Memory B cell (primary cell): ENCODE data around the gene CA12.

ENCODE experiments used
- ATAC-seq: fragments of 150-1000 bp; cut with Tn5 transposase; 2 replicates; pipeline ENCODE4 v1.10.0; 2021; ENCODE audit warnings: low read depth, mild to moderate bottlenecking, moderate library complexity
- DNase-seq, 2 donors: peaks; one replicate each; pipeline ENCODE4 v3.0.0; 2022; ENCODE audit warnings: low spot score in 2 of 2
- H3K27ac Mint-ChIP-seq: one replicate; pipeline ENCODE4 v1.8.0; 2022; ENCODE audit warnings: mild to moderate bottlenecking, moderate library complexity, mixed read lengths
- H3K27me3 Mint-ChIP-seq: one replicate; pipeline ENCODE4 v1.8.0; 2022; ENCODE audit warnings: mixed read lengths
- H3K36me3 Mint-ChIP-seq: one replicate; pipeline ENCODE4 v1.8.0; 2022; ENCODE audit warnings: mild to moderate bottlenecking, mixed read lengths
- H3K4me1 Mint-ChIP-seq: one replicate; pipeline ENCODE4 v1.8.0; 2022; ENCODE audit warnings: mixed read lengths
- H3K4me3 Mint-ChIP-seq: one replicate; pipeline ENCODE4 v1.8.0; 2022; ENCODE audit warnings: mild to moderate bottlenecking, moderate library complexity, mixed read lengths
- H3K9me3 Mint-ChIP-seq: one replicate; pipeline ENCODE4 v1.8.0; 2022; ENCODE audit warnings: mixed read lengths

Gene CA12

DNA sequence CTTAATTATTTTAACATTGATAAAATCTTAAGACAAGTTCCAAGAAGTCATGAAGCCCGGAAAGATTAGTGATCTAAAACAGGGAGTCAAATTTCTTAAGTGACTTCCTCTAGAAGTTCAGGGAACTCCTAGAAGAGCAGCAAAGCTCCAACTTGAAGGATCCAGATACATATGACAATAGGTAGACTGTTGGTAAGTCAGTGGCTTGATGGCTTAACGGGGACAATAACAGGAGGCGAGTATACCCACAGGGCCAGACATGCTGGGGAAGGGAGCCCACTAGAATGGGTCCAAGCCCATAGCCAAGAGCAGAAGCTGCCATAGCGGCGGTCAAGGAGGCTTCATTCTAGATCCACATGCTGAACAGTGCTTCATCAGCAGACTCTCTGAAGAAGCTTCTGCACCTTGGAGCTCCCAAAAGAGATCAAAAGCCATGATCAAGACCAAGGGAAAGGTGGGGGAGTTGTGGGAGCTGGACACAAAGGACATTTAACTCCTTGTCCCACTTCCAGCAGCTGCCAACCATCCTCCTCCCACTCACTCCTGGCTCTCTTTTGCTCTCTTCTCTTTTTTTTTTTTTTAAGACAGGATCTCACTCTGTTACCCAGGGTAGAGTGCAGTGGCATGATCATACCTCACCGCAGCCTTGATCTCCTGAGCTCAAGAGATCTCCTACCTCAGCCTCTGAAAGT, 10.2 kb upstream of the CA12 start:
- DNase-seq = no peak
- no peak for ATAC-seq
- Mint-ChIP-seq H3K4me3 (no peak overlapping the region), H3K4me1 (peaks cover 2% of the 10 kb centered on the region), H3K36me3 (peaks cover 3% of the 10 kb centered on the region), H3K27me3 (peaks cover 24% of the 10 kb centered on the region), H3K27ac (no peak overlapping the region), H3K9me3 (no peaks in the 10 kb centered on the region)

DNA sequence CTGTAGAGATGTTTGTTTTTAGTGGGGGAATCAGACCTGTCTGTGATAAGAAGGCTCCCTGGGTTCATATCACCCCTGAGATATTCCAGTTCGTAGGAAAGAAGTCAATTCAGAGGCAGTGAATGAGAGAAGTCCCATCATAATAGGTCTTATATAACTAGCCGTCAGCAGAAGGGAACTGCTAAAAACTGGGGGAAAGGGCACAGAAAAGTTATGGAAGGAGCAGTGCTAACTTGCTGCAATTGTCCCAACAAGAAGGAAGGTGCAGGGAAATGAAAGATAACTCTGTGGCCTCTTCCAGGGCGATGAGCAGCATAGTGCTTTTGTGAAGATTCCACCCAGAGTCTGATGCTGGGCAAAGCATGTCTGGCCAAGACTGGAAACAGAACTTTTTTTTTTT, 9.0 kb upstream of the CA12 start:
- no peak overlapping the region for H3K27ac Mint-ChIP-seq
- peaks cover 26% of the 10 kb centered on the region for H3K27me3 Mint-ChIP-seq
- peaks cover 3% of the 10 kb centered on the region for H3K36me3 Mint-ChIP-seq
- H3K4me3 Mint-ChIP-seq = no peak overlapping the region
- no peak for ATAC-seq
- peaks cover 2% of the 10 kb centered on the region for H3K4me1 Mint-ChIP-seq
- no peaks in the 10 kb centered on the region for H3K9me3 Mint-ChIP-seq
- DNase-seq = no peak

DNA sequence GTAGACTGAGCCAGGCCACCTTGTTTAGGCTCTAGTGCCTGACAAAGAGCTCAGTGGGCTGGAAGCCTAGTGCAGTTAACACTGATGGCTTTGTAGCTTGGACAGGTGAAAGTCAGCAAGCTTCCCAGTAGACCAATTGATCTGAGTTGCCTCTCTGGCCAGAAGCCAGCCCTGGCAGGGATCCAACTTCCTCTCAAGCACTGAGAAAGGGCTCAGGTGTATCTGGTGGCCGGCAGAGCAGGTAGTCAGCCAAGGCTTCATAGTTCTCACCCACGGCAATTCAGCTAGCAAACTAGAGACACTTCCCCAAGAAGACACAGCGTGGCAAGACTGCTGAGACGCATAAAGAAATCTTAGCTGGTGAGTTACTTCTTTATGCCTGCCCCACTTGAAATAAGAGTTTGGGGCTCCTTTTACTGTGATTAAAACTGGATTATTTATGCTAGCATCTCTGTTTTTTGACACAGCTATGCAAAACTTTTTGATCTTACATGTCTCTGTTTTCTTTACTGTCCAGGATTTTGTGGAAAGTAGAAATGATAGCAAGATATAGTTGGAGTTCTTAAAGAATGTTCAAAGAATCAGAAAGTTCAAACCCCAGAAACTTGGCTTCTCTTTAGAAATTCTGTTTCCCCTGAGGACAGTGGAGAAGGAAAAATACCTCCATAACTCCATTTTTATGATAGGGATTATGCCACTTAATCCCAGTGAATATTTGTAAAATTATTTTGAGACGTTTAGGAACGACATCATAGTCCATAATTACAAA, 8.4 kb upstream of the CA12 start:
- Mint-ChIP-seq H3K4me3 (no peak overlapping the region), H3K4me1 (peaks cover 2% of the 10 kb centered on the region), H3K9me3 (no peaks in the 10 kb centered on the region), H3K27ac (no peak overlapping the region), H3K36me3 (peaks cover under 1% of the 10 kb centered on the region), H3K27me3 (peaks cover 23% of the 10 kb centered on the region)
- ATAC-seq (no peak), DNase-seq (no peak)

DNA sequence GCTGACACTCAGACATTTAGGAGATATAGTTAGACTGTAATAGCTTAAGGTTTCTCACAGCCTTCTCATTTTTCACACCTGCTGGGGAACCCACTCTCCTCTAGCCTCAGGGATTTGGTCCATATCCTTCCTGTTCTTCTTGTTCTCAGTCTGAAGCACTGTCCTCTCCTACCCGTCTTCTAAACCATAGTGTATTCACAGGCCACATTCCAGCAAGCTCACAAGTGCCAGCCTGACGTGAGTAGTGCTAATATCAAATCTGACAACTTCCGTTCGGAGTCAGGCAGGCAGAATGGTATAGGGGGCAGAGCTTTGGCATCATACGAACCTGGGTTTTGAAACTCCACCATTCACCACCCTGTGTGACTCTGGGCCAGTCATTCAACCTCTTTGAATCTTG, 6.9 kb upstream of the CA12 start:
- DNase-seq = no peak
- no peak overlapping the region for H3K27ac Mint-ChIP-seq

DNA sequence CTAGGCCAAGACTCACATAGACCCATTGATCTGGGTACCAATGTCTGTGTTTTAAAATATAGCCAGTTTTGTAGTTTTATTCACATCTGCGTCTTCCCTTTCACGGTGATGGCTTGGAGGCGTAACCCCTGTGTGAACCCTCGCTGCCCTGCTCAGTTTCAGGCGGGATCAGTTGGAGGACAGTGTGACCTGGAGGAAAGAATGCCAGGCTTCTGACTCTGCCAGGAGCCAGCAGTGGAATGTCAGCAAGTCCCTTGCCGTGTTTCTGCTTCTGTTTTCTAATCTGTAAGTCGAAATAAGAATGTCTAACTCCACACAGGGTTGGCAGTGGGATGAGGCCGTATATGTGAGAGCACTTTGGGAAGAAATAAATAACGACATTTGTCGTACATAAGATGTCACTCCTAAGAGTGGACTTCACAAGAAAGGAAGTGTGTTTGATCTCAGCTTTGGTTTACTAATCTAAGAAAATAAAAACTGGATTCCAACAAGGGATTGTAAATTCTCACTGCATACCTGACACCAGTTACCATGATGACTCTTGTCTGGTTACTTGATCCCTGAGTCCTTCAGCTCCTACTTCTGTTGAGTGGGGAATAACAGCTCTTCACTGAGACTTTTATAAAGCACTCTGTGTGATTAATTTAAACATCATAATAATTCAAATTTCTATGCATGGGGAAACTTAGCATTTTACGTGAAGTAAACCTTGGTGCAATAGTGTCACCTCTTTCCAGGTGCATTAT, 6.3 kb upstream of the CA12 start:
- no peaks in the 10 kb centered on the region for H3K9me3 Mint-ChIP-seq
- no peak overlapping the region for H3K4me3 Mint-ChIP-seq
- peaks cover 2% of the 10 kb centered on the region for H3K4me1 Mint-ChIP-seq
- ATAC-seq (no peak), DNase-seq (no peak)
- H3K27ac Mint-ChIP-seq = no peak overlapping the region
- no peaks in the 10 kb centered on the region for H3K36me3 Mint-ChIP-seq
- peaks cover 24% of the 10 kb centered on the region for H3K27me3 Mint-ChIP-seq

More for the DNA sequence above, 6.9 kb upstream of the CA12 start:
- H3K36me3 Mint-ChIP-seq = no peaks in the 10 kb centered on the region
- no peaks in the 10 kb centered on the region for H3K9me3 Mint-ChIP-seq
- no peak for ATAC-seq
- no peak overlapping the region for H3K4me3 Mint-ChIP-seq
- H3K4me1 Mint-ChIP-seq = peaks cover 2% of the 10 kb centered on the region
- peaks cover 24% of the 10 kb centered on the region for H3K27me3 Mint-ChIP-seq

DNA sequence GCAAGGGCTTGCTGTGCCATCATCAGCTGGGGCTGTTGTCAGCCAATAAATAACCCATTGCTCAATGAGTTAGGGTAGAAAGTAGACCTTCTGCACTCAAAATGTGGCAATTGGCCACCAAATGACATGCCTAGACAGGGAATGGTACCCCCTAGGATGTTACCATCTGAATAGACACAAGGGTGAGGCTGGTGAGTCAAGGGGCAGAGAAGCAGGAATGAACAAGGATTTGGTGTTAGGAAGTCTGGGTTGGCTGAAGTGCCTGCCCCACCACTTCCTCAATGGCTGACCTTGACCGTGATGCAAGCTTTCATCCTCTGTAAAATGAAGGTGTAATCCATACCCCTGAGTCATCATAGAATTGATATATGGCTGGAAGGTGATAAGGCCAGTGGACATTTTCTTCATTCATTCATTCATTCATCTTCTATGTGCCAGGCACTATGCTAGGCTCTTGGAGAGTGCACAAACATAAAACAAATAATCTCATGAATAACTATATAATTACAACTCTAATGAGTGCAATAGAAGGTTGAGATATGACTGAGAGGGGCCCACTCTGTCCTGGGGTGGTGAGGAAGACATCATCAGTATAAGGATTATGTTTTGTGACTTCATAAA, 4.4 kb upstream of the CA12 start:
- DNase-seq = no peak
- Mint-ChIP-seq H3K4me3 (no peak overlapping the region), H3K27ac (no peak overlapping the region), H3K27me3 (peaks cover 21% of the 10 kb centered on the region), H3K9me3 (no peaks in the 10 kb centered on the region), H3K36me3 (no peaks in the 10 kb centered on the region), H3K4me1 (peaks cover 3% of the 10 kb centered on the region)
- no peak for ATAC-seq

DNA sequence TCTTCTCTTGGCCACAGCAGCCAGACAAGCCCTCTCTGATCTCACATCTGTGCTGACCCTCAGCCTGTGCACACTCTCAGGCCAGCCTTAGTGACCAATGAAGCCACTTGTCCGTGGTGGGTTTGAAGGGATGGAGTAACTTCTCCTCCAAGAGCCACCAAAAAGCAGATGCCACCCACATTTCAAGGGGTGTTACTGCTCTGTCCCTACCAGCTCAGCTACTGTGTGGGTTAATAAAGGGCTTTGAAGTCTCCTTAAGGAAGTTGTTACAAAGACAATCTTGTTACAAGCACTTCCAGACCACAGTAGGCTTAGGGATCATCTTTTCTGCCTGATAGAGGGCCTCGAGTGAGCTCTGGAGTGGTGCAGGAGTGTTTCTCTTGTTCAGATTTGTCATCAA, 3.3 kb upstream of the CA12 start:
- H3K27me3 Mint-ChIP-seq = peaks cover 29% of the 10 kb centered on the region
- H3K4me1 Mint-ChIP-seq = peaks cover 6% of the 10 kb centered on the region
- ATAC-seq (no peak), DNase-seq (no peak)
- H3K9me3 Mint-ChIP-seq = no peaks in the 10 kb centered on the region
- H3K27ac Mint-ChIP-seq = no peak overlapping the region
- no peaks in the 10 kb centered on the region for H3K36me3 Mint-ChIP-seq
- no peak overlapping the region for H3K4me3 Mint-ChIP-seq

DNA sequence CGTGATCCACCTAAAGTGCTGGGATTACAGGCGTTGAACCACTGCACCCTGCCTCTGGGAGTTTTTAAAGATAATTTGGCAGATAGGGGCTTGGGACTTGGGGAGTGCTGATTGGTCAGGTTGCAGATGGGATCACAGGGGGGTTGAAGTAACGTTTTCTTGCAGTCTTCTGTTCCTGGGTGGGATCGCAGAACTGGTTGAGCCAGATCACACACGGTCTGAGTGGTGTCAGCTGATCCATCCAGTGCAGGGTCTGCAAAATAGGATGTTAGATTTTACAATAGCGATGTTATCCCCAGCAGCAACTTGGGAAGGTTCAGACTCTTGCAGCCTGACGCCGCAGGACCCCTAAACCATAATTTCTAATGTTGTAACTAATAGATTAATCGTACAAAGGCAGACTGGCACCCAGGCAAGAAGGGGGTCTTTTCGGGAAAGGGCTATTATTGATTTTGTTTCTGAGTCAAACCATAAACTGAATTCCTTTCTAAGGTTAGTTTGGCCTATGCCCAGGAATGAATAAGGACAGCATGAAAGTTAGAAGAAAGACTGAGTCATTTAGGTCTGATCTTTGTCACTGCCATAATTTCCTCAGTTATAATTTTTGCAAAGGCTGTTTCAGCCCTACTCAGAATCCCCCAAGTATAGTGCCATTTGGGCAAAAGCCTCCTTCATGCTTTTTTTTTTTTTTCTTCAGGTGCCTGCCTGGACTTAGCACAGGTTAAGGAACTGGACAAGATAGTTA, 1.5 kb upstream of the CA12 start:
- no peak overlapping the region for H3K4me3 Mint-ChIP-seq
- no peaks in the 10 kb centered on the region for H3K9me3 Mint-ChIP-seq
- no peak overlapping the region for H3K27ac Mint-ChIP-seq
- H3K36me3 Mint-ChIP-seq = no peaks in the 10 kb centered on the region
- ATAC-seq (no peak), DNase-seq (no peak)
- peaks cover 27% of the 10 kb centered on the region for H3K27me3 Mint-ChIP-seq
- peaks cover 6% of the 10 kb centered on the region for H3K4me1 Mint-ChIP-seq

DNA sequence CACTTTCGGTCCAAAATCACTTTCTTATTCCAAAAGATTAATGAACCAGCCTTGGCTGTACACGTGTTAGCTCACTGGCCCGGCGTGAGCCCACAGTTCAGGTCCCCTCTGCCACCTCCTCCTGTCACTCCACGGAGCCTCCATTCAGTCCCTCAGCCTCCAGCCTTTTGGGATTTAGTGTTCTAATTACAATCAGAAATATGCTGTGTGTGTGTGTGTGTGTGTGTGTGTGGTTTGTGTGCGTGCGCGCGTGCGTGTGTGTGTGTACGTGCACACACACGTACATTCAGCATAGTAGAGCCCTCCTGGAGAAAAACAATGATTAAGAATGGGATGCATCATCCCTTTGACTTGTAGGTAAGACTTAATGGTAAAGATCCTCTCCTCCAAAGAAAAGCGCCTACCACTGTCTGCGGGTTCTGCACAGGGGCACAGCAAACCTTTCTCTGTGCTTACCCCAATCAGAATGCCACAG, 801 bp downstream of the CA12 start:
- peaks cover 29% of the 10 kb centered on the region for H3K27me3 Mint-ChIP-seq
- no peaks in the 10 kb centered on the region for H3K36me3 Mint-ChIP-seq
- ATAC-seq = no peak
- DNase-seq = no peak
- H3K9me3 Mint-ChIP-seq = no peaks in the 10 kb centered on the region
- H3K4me1 Mint-ChIP-seq = peaks cover 6% of the 10 kb centered on the region
- peak overlapping the region; percentile 33 for H3K4me3 Mint-ChIP-seq
- no peak overlapping the region for H3K27ac Mint-ChIP-seq

DNA sequence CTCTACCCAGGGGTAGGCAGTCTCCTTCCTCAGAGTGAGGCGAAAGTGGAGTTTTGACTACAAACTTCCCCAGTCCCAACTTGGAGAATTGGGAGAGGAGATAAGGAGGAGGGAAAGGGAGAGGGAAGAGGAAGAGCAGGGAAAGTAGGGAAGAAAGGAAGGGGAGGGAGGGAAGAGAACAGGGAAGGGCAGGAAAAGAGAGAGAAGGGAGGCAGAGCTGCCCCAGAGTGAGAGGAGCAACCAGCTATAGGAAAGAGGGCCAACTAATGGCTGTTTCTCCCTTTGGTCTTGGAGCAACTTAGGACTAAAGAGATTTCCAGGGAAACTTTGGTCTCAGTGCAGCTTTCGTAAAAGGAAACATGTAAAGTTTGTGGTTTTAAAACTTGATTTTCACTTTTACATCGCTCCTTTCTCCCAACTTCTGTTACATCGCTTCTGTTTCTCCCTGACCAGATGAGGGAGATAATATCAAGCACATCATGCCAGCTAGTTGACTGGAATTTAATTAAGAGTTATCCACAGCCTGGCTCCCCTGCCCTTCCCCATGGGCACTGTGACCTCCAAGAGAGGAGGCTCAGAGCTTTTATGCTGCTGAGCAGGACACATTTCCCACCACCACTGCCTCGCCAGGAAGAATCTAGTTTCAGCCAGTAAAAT, 1.4 kb downstream of the CA12 start:
- no peak overlapping the region for H3K27ac Mint-ChIP-seq
- H3K36me3 Mint-ChIP-seq = no peaks in the 10 kb centered on the region
- no peak for ATAC-seq
- H3K4me1 Mint-ChIP-seq = peaks cover 6% of the 10 kb centered on the region
- no peaks in the 10 kb centered on the region for H3K9me3 Mint-ChIP-seq
- peaks cover 28% of the 10 kb centered on the region for H3K27me3 Mint-ChIP-seq
- H3K4me3 Mint-ChIP-seq = no peak overlapping the region
- DNase-seq = no peak

DNA sequence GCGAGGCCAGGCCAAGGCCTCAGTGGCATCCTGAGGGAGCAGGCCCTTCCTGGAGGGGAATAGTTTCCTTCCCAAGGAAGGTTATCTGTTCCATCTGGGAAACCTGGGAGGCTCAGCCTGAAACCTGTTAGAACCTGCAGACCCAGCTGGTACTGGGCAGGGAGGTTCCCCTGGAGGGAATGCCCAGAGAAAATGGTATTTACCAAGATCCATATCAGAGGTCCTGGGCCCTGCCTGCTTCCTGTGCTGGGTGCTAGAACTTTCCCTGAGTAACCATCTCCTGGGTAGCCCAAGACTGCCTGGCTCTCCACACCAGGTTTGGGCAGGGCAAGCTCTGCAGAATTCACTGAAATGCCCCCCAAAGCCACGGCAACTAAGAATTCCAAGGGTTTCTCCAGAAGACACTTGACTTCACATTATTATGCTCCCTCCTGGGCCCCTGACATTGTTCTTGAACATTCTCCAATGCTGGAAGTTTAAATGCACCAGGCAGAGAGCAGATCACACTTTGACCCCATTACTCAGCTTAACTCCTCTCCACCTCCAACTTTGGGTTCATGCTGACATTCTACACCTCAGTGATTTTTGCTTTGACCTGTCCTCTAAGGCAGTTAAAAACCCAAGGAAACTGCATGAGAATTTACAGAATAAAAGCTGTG, 2.0 kb downstream of the CA12 start:
- H3K27me3 Mint-ChIP-seq = peaks cover 26% of the 10 kb centered on the region
- no peaks in the 10 kb centered on the region for H3K36me3 Mint-ChIP-seq
- H3K4me1 Mint-ChIP-seq = peaks cover 6% of the 10 kb centered on the region
- H3K27ac Mint-ChIP-seq = no peak overlapping the region
- H3K9me3 Mint-ChIP-seq = no peaks in the 10 kb centered on the region
- ATAC-seq (no peak), DNase-seq (no peak)
- H3K4me3 Mint-ChIP-seq = no peak overlapping the region

DNA sequence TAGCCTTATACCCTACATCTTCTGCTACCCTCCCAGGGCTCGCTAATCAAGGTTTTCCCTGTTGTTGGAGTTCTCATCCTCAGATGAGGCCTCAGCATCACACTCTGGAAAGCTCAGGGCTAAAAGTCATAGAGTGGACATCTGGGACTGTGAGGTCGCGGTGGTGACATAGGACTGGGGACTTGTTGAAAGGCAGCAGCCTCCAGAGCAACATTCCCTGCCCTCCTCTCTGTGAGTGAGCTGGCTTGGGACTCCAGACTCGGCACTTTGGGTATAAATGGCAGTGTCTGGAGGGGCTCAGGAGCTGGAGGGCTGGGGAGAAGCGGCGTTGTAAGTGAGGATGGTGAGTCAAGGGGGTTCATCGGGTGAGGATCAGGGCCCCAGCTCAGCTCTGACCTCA, 2.7 kb downstream of the CA12 start:
- H3K9me3 Mint-ChIP-seq = no peaks in the 10 kb centered on the region
- ATAC-seq (no peak), DNase-seq (no peak)
- H3K36me3 Mint-ChIP-seq = no peaks in the 10 kb centered on the region
- no peak overlapping the region for H3K4me3 Mint-ChIP-seq
- peaks cover 21% of the 10 kb centered on the region for H3K27me3 Mint-ChIP-seq
- peaks cover 6% of the 10 kb centered on the region for H3K4me1 Mint-ChIP-seq
- H3K27ac Mint-ChIP-seq = no peak overlapping the region
